ENCODE data around the gene NAP1L4. TPM values are rescaled to one million over a fixed set of nuclear protein-coding genes. Genes with fewer than 3 reads are reported as not detected.

The NAP1L4 gene
- total RNA-seq, 2 donors from 2014 or later, result 198 to 206 TPM

DNA sequence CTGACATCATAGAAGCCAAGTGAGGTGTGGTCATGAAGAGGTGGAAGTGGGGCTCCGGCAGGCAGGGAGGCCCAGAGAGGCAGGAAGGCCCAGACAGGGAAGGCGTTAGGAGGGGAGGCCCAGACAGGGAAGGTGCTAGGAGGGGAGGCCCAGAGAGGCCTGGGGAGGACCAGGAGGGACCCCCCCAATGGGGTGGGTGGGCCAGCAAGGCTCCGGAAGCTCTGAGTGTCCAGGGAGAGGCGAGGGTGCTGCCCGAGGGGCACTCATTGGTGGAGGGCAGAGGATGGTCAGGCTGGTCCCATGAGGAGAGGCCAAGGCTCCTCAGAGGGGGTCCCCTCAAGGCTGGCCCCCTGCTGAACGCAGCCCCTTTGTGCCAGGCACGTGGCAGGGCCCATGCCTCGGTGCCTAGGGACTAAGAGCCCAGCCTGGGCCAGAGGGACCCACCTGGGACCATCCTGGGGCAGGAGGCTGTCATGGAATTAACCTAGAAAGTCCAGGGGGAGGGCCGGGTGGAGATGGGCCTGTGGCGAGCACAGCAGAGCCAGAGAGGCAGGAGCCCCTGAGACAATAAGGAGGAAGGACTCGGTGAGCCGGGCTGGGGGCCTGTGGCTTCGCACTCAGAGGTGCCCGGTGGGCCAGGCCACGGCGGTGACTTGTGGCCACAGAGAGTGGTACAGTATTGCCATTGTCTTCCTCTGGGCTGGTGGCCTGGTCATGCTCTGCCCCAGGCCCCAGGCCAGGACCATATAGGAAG is 75.1 kb downstream of the NAP1L4 start:
- DNase-seq, result no peak
- Mint-ChIP-seq H3K27ac (no peak overlapping the region), H3K27me3 (ENCODE audit: insufficient read depth) (no peaks in the 10 kb centered on the region), H3K36me3 (ENCODE audit: low read depth) (no peaks in the 10 kb centered on the region), H3K9me3 (no peaks in the 10 kb centered on the region), H3K4me3 (no peak overlapping the region), H3K4me1 (peaks cover 5% of the 10 kb centered on the region)
- Histone ChIP-seq H3K4me1 (ENCODE audit: control insufficient read depth, insufficient read depth, low read length) (no peaks in the 10 kb centered on the region), H3K27me3 (ENCODE audit: control insufficient read depth, insufficient read depth, low read length, poor library complexity, severe bottlenecking) (no peaks in the 10 kb centered on the region), H3K9ac (ENCODE audit: extremely low read depth, low read length, poor library complexity, severe bottlenecking) (no peak overlapping the region), H3K9me3 (ENCODE audit: control insufficient read depth, low read length) (no peaks in the 10 kb centered on the region), H3K4me3 (ENCODE audit: low read length) (no peak overlapping the region), H3K36me3 (ENCODE audit: control insufficient read depth, insufficient read depth, low read length) (no peaks in the 10 kb centered on the region), H3K27ac (ENCODE audit: low read depth, low read length) (no peak overlapping the region)
- TF ChIP-seq, protein P1, sequence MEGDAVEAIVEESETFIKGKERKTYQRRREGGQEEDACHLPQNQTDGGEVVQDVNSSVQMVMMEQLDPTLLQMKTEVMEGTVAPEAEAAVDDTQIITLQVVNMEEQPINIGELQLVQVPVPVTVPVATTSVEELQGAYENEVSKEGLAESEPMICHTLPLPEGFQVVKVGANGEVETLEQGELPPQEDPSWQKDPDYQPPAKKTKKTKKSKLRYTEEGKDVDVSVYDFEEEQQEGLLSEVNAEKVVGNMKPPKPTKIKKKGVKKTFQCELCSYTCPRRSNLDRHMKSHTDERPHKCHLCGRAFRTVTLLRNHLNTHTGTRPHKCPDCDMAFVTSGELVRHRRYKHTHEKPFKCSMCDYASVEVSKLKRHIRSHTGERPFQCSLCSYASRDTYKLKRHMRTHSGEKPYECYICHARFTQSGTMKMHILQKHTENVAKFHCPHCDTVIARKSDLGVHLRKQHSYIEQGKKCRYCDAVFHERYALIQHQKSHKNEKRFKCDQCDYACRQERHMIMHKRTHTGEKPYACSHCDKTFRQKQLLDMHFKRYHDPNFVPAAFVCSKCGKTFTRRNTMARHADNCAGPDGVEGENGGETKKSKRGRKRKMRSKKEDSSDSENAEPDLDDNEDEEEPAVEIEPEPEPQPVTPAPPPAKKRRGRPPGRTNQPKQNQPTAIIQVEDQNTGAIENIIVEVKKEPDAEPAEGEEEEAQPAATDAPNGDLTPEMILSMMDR (conservative IDR thresholded peaks at IDR 0.05), result no peak
- WGBS, 2 experiments (ENCODE audit: insufficient coverage in 1 of 2, insufficient read length in 1 of 2), result 89 to 92% methylated on average over 12 to 16 of the region's 16 CpGs

DNA sequence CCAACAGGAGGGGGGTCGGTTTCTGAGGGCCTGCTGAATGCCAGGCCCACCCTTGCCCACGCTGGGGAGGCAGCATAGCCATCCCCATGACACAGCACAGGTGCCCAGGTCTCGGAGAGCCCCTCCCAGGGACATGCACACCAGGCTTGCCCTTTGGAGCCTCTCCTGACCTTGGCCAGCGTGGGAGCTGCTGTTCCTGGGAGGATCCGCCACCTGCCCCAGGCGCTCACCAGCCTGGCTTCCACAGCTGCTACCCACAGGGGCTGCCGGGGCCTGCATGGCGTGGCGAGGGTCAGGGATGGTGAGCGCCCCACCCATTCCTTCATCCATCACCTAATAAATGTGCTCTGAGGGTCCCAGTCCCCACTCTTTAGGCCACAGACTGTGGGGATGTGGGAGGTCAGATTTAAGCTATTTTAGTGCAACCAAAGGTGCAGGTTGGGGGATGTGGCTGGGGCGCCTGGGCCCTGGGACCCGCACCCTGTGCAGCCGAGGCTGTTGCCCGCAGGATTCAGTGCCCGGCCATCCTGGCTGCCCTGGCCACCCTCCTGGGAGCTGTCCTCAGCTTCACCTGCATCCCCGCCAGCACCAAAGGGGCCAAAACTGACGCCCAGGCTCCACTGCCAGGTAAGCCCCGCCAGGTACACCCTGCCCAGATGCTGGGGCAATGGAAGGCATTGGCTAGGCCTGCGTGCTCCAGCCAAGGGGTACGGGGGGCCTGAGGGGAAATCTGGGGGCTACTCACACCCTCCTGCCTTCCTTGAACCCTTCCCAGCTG is 75.8 kb downstream of the NAP1L4 start:
- Histone ChIP-seq H3K9ac (ENCODE audit: extremely low read depth, low read length, poor library complexity, severe bottlenecking) (no peak overlapping the region), H3K27me3 (ENCODE audit: control insufficient read depth, insufficient read depth, low read length, poor library complexity, severe bottlenecking) (no peaks in the 10 kb centered on the region), H3K4me3 (ENCODE audit: low read length) (no peak overlapping the region), H3K36me3 (ENCODE audit: control insufficient read depth, insufficient read depth, low read length) (no peaks in the 10 kb centered on the region), H3K27ac (ENCODE audit: low read depth, low read length) (no peak overlapping the region), H3K4me1 (ENCODE audit: control insufficient read depth, insufficient read depth, low read length) (no peaks in the 10 kb centered on the region), H3K9me3 (ENCODE audit: control insufficient read depth, low read length) (no peaks in the 10 kb centered on the region)
- WGBS, 2 experiments (ENCODE audit: insufficient coverage in 1 of 2, insufficient read length in 1 of 2), result 87 to 95% methylated on average over 6 to 20 of the region's 20 CpGs
- Mint-ChIP-seq H3K27ac (no peak overlapping the region), H3K9me3 (no peaks in the 10 kb centered on the region), H3K27me3 (ENCODE audit: insufficient read depth) (peaks cover 4% of the 10 kb centered on the region), H3K4me1 (peaks cover 5% of the 10 kb centered on the region), H3K36me3 (ENCODE audit: low read depth) (no peaks in the 10 kb centered on the region), H3K4me3 (no peak overlapping the region)
- TF ChIP-seq, protein P1 (conservative IDR thresholded peaks at IDR 0.05), result no peak
- DNase-seq, result no peak

DNA sequence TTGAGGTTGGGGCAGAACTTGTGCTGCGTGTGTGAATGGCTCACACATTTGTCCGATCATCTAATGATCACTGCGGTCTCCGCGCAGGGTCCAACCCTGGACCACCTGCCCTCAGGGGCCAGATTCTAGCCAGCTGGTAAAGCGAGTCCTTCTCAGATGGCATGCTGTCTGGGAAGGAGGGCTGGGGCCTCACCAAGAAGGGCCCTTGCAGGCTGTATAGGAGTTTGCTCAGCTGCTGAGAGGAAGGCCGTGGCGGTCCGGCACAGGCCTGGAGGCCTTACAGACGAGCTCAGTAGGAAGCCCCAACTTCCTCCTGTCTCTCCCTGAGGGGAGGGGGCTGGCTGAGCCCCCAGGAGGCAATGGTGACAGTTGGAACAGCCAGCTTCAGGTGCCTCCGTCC is 76.7 kb downstream of the NAP1L4 start:
- H3K36me3 ChIP-seq (ENCODE audit: control insufficient read depth, insufficient read depth, low read length), result no peaks in the 10 kb centered on the region
- H3K9ac ChIP-seq (ENCODE audit: extremely low read depth, low read length, poor library complexity, severe bottlenecking), result no peak overlapping the region
- no peaks in the 10 kb centered on the region for H3K9me3 ChIP-seq (ENCODE audit: control insufficient read depth, low read length)
- no peak for DNase-seq
- Mint-ChIP-seq H3K9me3 (no peaks in the 10 kb centered on the region), H3K27ac (no peak overlapping the region), H3K36me3 (ENCODE audit: low read depth) (no peaks in the 10 kb centered on the region), H3K27me3 (ENCODE audit: insufficient read depth) (peaks cover 4% of the 10 kb centered on the region), H3K4me1 (peaks cover 5% of the 10 kb centered on the region), H3K4me3 (no peak overlapping the region)
- no peaks in the 10 kb centered on the region for H3K27me3 ChIP-seq (ENCODE audit: control insufficient read depth, insufficient read depth, low read length, poor library complexity, severe bottlenecking)
- TF ChIP-seq, protein P1 (conservative IDR thresholded peaks at IDR 0.05), result no peak
- no peak overlapping the region for H3K4me3 ChIP-seq (ENCODE audit: low read length)
- H3K4me1 ChIP-seq (ENCODE audit: control insufficient read depth, insufficient read depth, low read length), result no peaks in the 10 kb centered on the region
- H3K27ac ChIP-seq (ENCODE audit: low read depth, low read length), result no peak overlapping the region
- WGBS, 2 experiments (ENCODE audit: insufficient coverage in 1 of 2, insufficient read length in 1 of 2), result 74 to 90% methylated on average over 6 to 11 of the region's 11 CpGs
